PC-3 (cell line): Measurements from ENCODE around the gene OR5C1. TPM values are rescaled to one million over a fixed set of nuclear protein-coding genes. Genes with fewer than 3 reads are reported as not detected.
"Not testable (repeated sequence)": the region's sequence is repeated elsewhere in the genome, so short reads cannot be mapped to it uniquely, and the experiment has no call there.

Experiments
- ATAC-seq: fragments of 200-7000 bp; cut with Tn5 transposase; 2 replicates; pipeline ENCODE4 v1.9.1; 2020; ENCODE audit warnings: mild to moderate bottlenecking, moderate library complexity
- BruUV-seq: library from RNA; stranded (reverse); fragments of 400-500 nt; replicated peaks from 2 replicates; lab custom pipeline; 2021; lab: Mats Ljungman, UMichigan
- CTCF ChIA-PET: fragments of 300-600 bp; sonication (Branson Sonifier 250); formaldehyde crosslinking; loops from one replicate; lab custom pipeline; 2022; ENCODE audit warnings: antibody characterized with exemption; lab: Charles Lee
- POLR2A ChIA-PET: fragments of 300-600 bp; sonication (Branson Sonifier 250); formaldehyde crosslinking; loops from one replicate; lab custom pipeline; 2022; ENCODE audit warnings: antibody characterized with exemption; ENCODE audit not compliant: unreplicated experiment; lab: Charles Lee
- DNase-seq: peaks from one replicate; pipeline ENCODE4 v3.0.0-alpha.2; 2015
- H2AFZ ChIP-seq: fragments of 300-600 bp; sonication (generic); 2 replicates; pipeline ENCODE4 v1.6.0; 2016; ENCODE audit warnings: antibody characterized with exemption, low read length
- H3F3A ChIP-seq: fragments of 300-600 bp; sonication (generic); one replicate; pipeline ENCODE4 v1.6.0; 2017; ENCODE audit warnings: antibody characterized with exemption, low read length, control low read depth, mild to moderate bottlenecking; ENCODE audit not compliant: unreplicated experiment
- H3K27ac ChIP-seq: fragments of 300-600 bp; sonication (generic); 2 replicates; pipeline ENCODE4 v1.5.1; 2016; ENCODE audit warnings: mild to moderate bottlenecking, low read length
- H3K27me3 ChIP-seq: fragments of 300-600 bp; sonication (generic); 2 replicates; pipeline ENCODE4 v1.6.1; 2016; ENCODE audit warnings: low read length, mixed read lengths
- H3K36me3 ChIP-seq: fragments of 300-600 bp; sonication (generic); 2 replicates; pipeline ENCODE4 v1.6.1; 2016; ENCODE audit warnings: low read depth, mixed run types, low read length, mixed read lengths
- H3K4me1 ChIP-seq: fragments of 300-600 bp; sonication (generic); 2 replicates; pipeline ENCODE4 v1.5.1; 2016; ENCODE audit warnings: low read length; ENCODE audit not compliant: insufficient read depth
- H3K4me2 ChIP-seq: fragments of 300-600 bp; sonication (generic); 2 replicates; pipeline ENCODE4 v1.6.0; 2016; ENCODE audit warnings: low read length
- H3K4me3 ChIP-seq: fragments of 300-600 bp; sonication (generic); 2 replicates; pipeline ENCODE4 v1.5.1; 2016; ENCODE audit warnings: mild to moderate bottlenecking, low read length, mixed read lengths
- H3K79me2 ChIP-seq: fragments of 300-600 bp; sonication (generic); 2 replicates; pipeline ENCODE4 v1.6.1; 2017; ENCODE audit warnings: low read length, mixed read lengths
- H3K9ac ChIP-seq: fragments of 300-600 bp; sonication (generic); 2 replicates; pipeline ENCODE4 v1.6.0; 2016; ENCODE audit warnings: mild to moderate bottlenecking, low read length
- H3K9me2 ChIP-seq: fragments of 300-600 bp; sonication (generic); replicated peaks from 2 replicates; pipeline ENCODE4 v1.6.1; 2016; ENCODE audit warnings: mixed run types, low read length, mixed read lengths
- H3K9me3 ChIP-seq: fragments of 300-600 bp; sonication (generic); 2 replicates; pipeline ENCODE4 v1.6.1; 2016; ENCODE audit warnings: low read length, mixed read lengths
- H4K20me1 ChIP-seq: fragments of 300-600 bp; sonication (generic); 2 replicates; pipeline ENCODE4 v1.6.1; 2016; ENCODE audit warnings: low read length, mixed read lengths
- CTCF ChIP-seq: fragments of 300-600 bp; sonication (generic); conservative IDR thresholded peaks from 2 replicates; pipeline ENCODE4 v1.5.1; 2017; ENCODE audit warnings: antibody characterized with exemption, low read depth, mild to moderate bottlenecking, low read length
- EZH2 ChIP-seq: fragments of 300-600 bp; sonication (generic); IDR thresholded peaks from one replicate; pipeline ENCODE4 v1.6.1; 2017; ENCODE audit warnings: antibody characterized with exemption, mild to moderate bottlenecking, low read length; ENCODE audit not compliant: unreplicated experiment
- EZH2phosphoT487 ChIP-seq: fragments of 300-600 bp; sonication (generic); IDR thresholded peaks from 2 replicates; pipeline ENCODE4 v1.6.1; 2018; ENCODE audit warnings: mild to moderate bottlenecking, antibody characterized with exemption, low read length, borderline replicate concordance
- intact Hi-C: fragments of 100-400 bp; cut with micrococcal nuclease; formaldehyde crosslinking; loops from 2 replicates; pipeline ENCODE4 v1.9.0; 2023
- total RNA-seq: library from RNA; depleted of rRNA; stranded (reverse); fragments of >200 nt; gene quantifications from 2 replicates; pipeline ENCODE4 v1.2.3, GENCODE V29; 2014; rRNA removed

Gene OR5C1
- total RNA-seq, 1 experiment from 2014 or later: not detected

- ChIA-PET CTCF (no interaction called here), POLR2A (interaction anchor here (0.7 kb wide), 1 partner anchor 863 kb away, joined by 3 read pairs; no protein-coding TSS in a partner anchor)
- no peaks in the 10 kb centered on the region for H3F3A ChIP-seq
- intact Hi-C loops: no loop called here
- H3K9me3 ChIP-seq: no peaks in the 10 kb centered on the region
- H3K27ac ChIP-seq: no peak overlapping the region
- no peaks in the 10 kb centered on the region for H3K27me3 ChIP-seq
- no TSS peak for BruUV-seq
- H3K36me3 ChIP-seq: no peaks in the 10 kb centered on the region
- H3K79me2 ChIP-seq: no peaks in the 10 kb centered on the region
- H3K4me2 ChIP-seq: no peak overlapping the region
- no peak for TF ChIP-seq EZH2
- no peak for TF ChIP-seq CTCF
- TF ChIP-seq EZH2phosphoT487: no peak
- H3K9me2 ChIP-seq: no peaks in the 10 kb centered on the region
- no peak overlapping the region for H3K9ac ChIP-seq
- ATAC-seq: no peak
- DNase-seq: no peak
- no peak overlapping the region for H2AFZ ChIP-seq
- no peak overlapping the region for H3K4me3 ChIP-seq
- H3K4me1 ChIP-seq: no peaks in the 10 kb centered on the region
- H4K20me1 ChIP-seq: no peaks in the 10 kb centered on the region
Measured at GRCh38 chr9:122835313-122835731, 46.6 kb downstream of the OR5C1 start.

- CTCF ChIA-PET: no interaction called here
- POLR2A ChIA-PET: no interaction called here
- Histone ChIP-seq H3K9me3 (no peaks in the 10 kb centered on the region), H3K4me2 (no peak overlapping the region), H3K79me2 (no peaks in the 10 kb centered on the region), H2AFZ (no peak overlapping the region), H3K4me1 (no peaks in the 10 kb centered on the region), H4K20me1 (no peaks in the 10 kb centered on the region), H3K27ac (no peak overlapping the region), H3K27me3 (no peaks in the 10 kb centered on the region), H3K36me3 (no peaks in the 10 kb centered on the region), H3K9me2 (no peaks in the 10 kb centered on the region), H3K4me3 (no peak overlapping the region), H3K9ac (no peak overlapping the region), H3F3A (no peaks in the 10 kb centered on the region)
- ATAC-seq (no peak), DNase-seq (no peak)
- BruUV-seq: no TSS peak
- intact Hi-C loops: no loop called here
- TF ChIP-seq CTCF (no peak), EZH2phosphoT487 (no peak), EZH2 (no peak)
Measured at GRCh38 chr9:122837266-122837850, 48.6 kb downstream of the OR5C1 start.

GRCh38 chr9:122838441-122838840 lies 49.7 kb downstream of the OR5C1 start:
- H3K4me3 ChIP-seq, H3F3A ChIP-seq, H3K27me3 ChIP-seq, H3K79me2 ChIP-seq, H3K9me3 ChIP-seq, H3K9me2 ChIP-seq, H2AFZ ChIP-seq, CTCF ChIA-PET, H4K20me1 ChIP-seq, ATAC-seq, H3K4me1 ChIP-seq, H3K9ac ChIP-seq, DNase-seq, H3K27ac ChIP-seq, POLR2A ChIA-PET, BruUV-seq, intact Hi-C loops, H3K4me2 ChIP-seq, H3K36me3 ChIP-seq: not testable (repeated sequence)

Other genes with a start within 250 kb of the OR5C1 start
- not detected in 2 replicates for gene OR1N2, start 235.8 kb upstream of the OR5C1 start, total RNA-seq
- gene OR1L8, start 205.5 kb upstream of the OR5C1 start, total RNA-seq: not detected in 2 replicates
- gene OR1Q1, start 174.2 kb upstream of the OR5C1 start, total RNA-seq: not detected in 2 replicates
- gene OR1B1, start 131.3 kb upstream of the OR5C1 start, total RNA-seq: not detected in 2 replicates
- not detected in 2 replicates for gene OR1L1, start 127.2 kb upstream of the OR5C1 start, total RNA-seq
- gene OR1L3, start 113.8 kb upstream of the OR5C1 start, total RNA-seq: not detected in 2 replicates
- not detected in 2 replicates for gene OR1L4, start 64.9 kb upstream of the OR5C1 start, total RNA-seq
- gene OR1L6, start 46.6 kb upstream of the OR5C1 start, total RNA-seq: not detected in 2 replicates
- not detected in 2 replicates for gene OR1K1, start 11.2 kb downstream of the OR5C1 start, total RNA-seq
- 13.9 and 16.3 TPM in 2 replicates for gene PDCL, start 39.7 kb downstream of the OR5C1 start, total RNA-seq
- 18.0 and 23.0 TPM in 2 replicates for gene RC3H2, start 116.4 kb downstream of the OR5C1 start, total RNA-seq
- gene ZBTB6, start 124.4 kb downstream of the OR5C1 start, total RNA-seq: 4.4 and 4.7 TPM in 2 replicates
- gene ZBTB26, start 142.6 kb downstream of the OR5C1 start, total RNA-seq: 1.5 and 1.6 TPM in 2 replicates
- 12.7 and 16.5 TPM in 2 replicates for gene RABGAP1, start 152.1 kb downstream of the OR5C1 start, total RNA-seq
- gene GPR21, start 244.7 kb downstream of the OR5C1 start, total RNA-seq: 0.15 TPM in 1 of 2 replicates, not detected in the other